Lower leg skin (tissue), 4 donors: ENCODE results near the gene CDON. TPM values are rescaled to one million over a fixed set of nuclear protein-coding genes. Genes with fewer than 3 reads are reported as not detected.

Experiments used
- DNase-seq, 2 donors: peaks; one replicate each; pipeline ENCODE4 v3.0.0-alpha.2; 2019; ENCODE audit warnings: low spot score in 2 of 2
- H3K4me3 ChIP-seq: fragments of 200-600 bp; sonication (generic); 2 replicates; pipeline ENCODE4 v1.5.1; 2017; ENCODE audit warnings: mild to moderate bottlenecking, low read depth; ENCODE audit not compliant: poor library complexity, severe bottlenecking
- POLR2A ChIP-seq, 2 donors: fragments of 450-650 bp; IDR thresholded peaks; one replicate each; pipeline ENCODE4 v1.6.1; 2016 to 2017; ENCODE audit warnings: antibody characterized with exemption in 2 of 2, mild to moderate bottlenecking in 1 of 2, moderate library complexity in 1 of 2
- WGBS, 2 donors: methylation state at CpG; one replicate each; pipeline ENCODE4 v1.1.5; 2018; 5-methylcytosine and 5-hydroxymethylcytosine counted together
- intact Hi-C: fragments of 100-400 bp; cut with DNase I; formaldehyde crosslinking; loops from one replicate; pipeline ENCODE4 v1.15.0; 2023; ENCODE audit warnings: low total_unique reads
- total RNA-seq, 4 donors: library from RNA; depleted of rRNA; stranded (reverse); fragments of >200 nt; gene quantifications; one replicate each; pipeline ENCODE4 v1.1.0, GENCODE V29; 2016
- TF ChIP-seq, protein P1 (sequence below), 3 donors: fragments of 450-650 bp; IDR thresholded peaks; one replicate each; pipeline ENCODE4 v1.5.1; 2016; ENCODE audit warnings: antibody characterized with exemption in 3 of 3, mild to moderate bottlenecking in 3 of 3, moderate library complexity in 2 of 3

Gene CDON, protein sequence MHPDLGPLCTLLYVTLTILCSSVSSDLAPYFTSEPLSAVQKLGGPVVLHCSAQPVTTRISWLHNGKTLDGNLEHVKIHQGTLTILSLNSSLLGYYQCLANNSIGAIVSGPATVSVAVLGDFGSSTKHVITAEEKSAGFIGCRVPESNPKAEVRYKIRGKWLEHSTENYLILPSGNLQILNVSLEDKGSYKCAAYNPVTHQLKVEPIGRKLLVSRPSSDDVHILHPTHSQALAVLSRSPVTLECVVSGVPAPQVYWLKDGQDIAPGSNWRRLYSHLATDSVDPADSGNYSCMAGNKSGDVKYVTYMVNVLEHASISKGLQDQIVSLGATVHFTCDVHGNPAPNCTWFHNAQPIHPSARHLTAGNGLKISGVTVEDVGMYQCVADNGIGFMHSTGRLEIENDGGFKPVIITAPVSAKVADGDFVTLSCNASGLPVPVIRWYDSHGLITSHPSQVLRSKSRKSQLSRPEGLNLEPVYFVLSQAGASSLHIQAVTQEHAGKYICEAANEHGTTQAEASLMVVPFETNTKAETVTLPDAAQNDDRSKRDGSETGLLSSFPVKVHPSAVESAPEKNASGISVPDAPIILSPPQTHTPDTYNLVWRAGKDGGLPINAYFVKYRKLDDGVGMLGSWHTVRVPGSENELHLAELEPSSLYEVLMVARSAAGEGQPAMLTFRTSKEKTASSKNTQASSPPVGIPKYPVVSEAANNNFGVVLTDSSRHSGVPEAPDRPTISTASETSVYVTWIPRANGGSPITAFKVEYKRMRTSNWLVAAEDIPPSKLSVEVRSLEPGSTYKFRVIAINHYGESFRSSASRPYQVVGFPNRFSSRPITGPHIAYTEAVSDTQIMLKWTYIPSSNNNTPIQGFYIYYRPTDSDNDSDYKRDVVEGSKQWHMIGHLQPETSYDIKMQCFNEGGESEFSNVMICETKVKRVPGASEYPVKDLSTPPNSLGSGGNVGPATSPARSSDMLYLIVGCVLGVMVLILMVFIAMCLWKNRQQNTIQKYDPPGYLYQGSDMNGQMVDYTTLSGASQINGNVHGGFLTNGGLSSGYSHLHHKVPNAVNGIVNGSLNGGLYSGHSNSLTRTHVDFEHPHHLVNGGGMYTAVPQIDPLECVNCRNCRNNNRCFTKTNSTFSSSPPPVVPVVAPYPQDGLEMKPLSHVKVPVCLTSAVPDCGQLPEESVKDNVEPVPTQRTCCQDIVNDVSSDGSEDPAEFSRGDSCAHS (N-terminal part only)
- 10 to 100 TPM; 12.3 to 21.0 (median 18.0) TPM for total RNA-seq

DNA sequence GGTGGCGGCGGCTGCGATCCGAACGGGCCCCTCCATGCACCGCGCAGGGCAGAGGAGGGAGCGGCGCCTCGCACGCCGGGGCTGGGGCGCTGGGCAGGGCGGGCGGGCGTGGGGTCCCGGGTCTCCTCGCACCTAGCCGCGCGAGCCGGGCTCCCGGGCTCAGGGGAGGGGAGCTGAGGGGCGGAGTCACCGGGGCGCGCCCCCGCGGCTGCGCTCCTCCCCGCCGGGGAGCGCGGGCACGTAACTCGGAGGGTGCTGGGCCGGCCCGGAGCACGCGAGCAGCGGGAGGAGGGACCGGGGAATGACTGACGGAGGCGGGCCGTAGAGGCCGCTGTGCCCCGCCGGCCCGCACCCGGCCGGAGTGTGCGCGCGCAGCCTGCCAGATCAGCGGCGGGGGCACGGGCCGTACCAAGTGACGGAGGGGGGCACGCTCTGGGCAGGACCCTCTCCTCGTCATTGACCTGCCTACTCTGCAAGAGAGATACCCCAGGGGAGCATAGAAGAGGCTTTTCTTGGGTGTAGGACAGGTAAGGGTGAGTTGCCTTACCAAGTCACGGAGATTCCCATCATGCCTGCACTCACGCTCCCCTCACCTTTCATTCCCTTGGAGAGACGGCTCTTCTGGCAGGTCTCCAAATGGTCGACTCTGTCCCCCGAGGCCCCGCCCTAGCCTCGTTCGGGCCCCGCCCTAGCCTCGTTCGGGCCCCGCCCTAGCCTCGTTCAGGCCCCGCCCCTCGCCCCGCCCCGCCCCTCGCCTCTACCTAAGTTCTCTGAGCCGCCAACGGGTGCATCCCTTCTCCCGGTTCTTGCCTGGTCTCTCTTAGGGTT lies at the start of gene CDON:
CDON (minus strand) TSS at position 188 of the 828 bp plus-strand sequence. CDS start 39,390 bp downstream, outside the sequence.
- TF ChIP-seq, protein P1, sequence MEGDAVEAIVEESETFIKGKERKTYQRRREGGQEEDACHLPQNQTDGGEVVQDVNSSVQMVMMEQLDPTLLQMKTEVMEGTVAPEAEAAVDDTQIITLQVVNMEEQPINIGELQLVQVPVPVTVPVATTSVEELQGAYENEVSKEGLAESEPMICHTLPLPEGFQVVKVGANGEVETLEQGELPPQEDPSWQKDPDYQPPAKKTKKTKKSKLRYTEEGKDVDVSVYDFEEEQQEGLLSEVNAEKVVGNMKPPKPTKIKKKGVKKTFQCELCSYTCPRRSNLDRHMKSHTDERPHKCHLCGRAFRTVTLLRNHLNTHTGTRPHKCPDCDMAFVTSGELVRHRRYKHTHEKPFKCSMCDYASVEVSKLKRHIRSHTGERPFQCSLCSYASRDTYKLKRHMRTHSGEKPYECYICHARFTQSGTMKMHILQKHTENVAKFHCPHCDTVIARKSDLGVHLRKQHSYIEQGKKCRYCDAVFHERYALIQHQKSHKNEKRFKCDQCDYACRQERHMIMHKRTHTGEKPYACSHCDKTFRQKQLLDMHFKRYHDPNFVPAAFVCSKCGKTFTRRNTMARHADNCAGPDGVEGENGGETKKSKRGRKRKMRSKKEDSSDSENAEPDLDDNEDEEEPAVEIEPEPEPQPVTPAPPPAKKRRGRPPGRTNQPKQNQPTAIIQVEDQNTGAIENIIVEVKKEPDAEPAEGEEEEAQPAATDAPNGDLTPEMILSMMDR (IDR thresholded peaks at IDR 0.05), result peak in 1 of 3 donors; percentile 48
- no peak for TF ChIP-seq POLR2A (IDR thresholded peaks at IDR 0.05)
- peak within 1 kb of the TSS; percentile 83 for H3K4me3 ChIP-seq
- WGBS, 2 donors, result 0 to 1% methylated on average over 41 to 46 of the region's 82 CpGs
- intact Hi-C loops, result loop anchor here (5.0 kb wide), 1 partner anchor 121 kb away; no protein-coding TSS in a partner anchor
- DNase-seq, result peak; percentile 88 to 97

DNA sequence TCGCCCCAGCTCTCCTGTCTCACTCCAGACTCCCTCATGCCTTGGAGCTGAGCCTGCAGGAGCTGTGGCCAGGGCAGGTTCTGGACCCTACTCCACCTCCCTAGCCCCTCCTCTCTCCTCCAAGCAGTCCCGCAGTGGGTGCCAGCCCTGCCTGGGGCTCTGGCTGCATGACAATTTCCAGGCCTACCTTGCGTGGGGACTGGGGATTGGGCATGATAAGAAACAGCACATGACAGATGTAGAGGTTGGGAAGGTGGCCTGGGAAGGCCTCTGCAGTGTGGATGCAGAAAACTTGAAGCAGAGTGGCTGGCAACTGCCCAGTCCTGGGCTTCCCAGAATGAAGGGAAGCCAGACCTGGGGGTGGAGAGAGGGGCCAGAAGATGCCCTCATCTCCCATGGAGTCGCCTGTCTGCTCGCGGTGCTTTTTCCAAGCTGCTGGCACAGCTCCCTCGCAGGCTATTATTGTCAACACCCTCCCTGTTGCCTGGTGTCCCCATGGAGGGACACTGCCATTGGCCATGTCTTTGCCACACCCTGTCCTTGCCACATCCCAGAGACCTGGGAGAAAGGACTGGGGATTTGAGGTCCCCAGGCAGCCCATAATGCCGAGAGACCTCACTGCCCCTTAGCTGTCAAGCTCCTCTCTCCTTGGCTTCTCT lies 48.9 kb upstream of the CDON start:
- intact Hi-C loops, result no loop called here
- no peak for DNase-seq
- H3K4me3 ChIP-seq, result no peak overlapping the region
- WGBS, 2 donors, result 53 to 54% methylated on average over 7 to 8 of the region's 8 CpGs
- TF ChIP-seq, protein P1 (IDR thresholded peaks at IDR 0.05), result no peak
- no peak for TF ChIP-seq POLR2A (IDR thresholded peaks at IDR 0.05)

DNA sequence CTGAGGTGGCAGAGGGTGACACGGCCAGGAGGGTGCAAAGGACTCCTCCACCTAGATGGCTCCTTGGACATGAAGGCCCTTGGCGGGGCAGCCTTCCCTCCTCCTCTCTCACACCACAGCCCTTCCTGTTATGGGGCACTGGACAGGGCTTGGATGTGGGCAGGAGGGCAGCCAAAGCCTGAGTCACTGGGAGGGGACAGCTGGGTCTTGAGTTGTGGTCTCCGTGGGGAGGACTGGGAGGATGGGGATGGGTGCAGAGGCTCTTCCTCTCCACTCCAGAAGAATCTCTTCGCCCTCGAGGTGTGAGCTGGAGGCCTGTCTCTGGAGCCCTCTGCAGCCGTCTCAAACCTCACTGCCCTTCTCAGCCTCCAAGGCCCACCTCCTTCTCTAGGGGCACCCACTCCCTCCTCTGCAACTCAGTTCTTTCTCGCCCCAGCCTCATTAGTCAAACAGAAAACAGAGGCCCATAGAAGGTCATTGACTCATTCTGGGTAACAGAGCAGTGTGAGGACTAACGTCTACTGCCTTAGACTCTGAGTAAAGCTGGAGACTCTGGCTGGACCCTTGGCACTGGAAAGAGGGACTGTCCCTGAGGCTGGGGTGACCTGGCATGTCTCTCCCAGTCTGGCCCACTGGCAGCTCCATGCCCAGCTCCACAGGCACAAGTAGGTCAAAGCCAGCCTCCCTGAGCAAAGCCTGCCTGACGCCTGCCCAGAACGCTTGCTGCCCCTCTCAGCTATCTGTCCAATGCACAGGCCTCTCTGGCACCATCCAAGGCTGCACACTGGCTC lies 47.5 kb upstream of the CDON start:
- intact Hi-C loops, result no loop called here
- no peak for DNase-seq
- WGBS, 2 donors, result 72 to 77% methylated on average over 10 of the region's 10 CpGs

DNA sequence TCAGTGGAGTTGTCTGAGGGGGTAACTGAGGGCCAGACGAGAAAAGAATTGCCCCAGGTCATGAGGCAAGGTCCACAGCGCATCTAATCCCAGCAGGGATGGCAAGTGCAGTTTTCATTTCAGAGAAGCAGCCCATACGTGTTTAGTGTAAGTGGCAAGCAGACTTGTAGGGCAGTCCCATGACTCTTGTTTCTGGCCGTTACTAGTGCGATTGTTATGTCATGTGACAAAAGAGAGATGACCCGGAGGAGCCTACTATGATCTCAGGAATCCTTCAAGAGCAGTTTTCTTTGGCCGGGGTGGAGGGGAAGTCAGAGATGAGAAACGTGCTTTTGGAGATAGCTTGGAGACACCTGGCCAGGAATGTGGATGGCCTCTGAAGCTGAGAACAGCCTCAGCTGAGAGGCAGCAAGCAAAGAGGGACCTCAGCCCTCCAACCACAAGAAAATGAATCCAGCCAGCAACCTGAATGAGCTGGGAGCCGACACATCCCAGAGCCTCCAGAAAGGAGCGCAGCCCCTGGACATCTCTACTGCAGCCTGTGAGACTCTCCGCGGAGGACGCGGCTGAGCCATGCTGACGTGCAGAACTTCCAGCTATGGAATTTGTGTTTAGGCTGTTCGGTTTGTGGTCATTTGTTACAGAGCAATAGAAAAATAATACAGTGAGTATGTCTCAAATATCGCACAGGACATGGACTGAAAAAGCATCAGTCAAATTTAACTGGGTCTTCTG lies 44.1 kb upstream of the CDON start:
- TF ChIP-seq, protein P1 (IDR thresholded peaks at IDR 0.05), result no peak
- TF ChIP-seq POLR2A (IDR thresholded peaks at IDR 0.05), result no peak
- no peak for DNase-seq
- no peak overlapping the region for H3K4me3 ChIP-seq
- intact Hi-C loops, result no loop called here
- WGBS, 2 donors, result 83 to 84% methylated on average over 17 of the region's 17 CpGs

More for the DNA sequence above, 47.5 kb upstream of the CDON start:
- TF ChIP-seq, protein P1 (IDR thresholded peaks at IDR 0.05), result no peak
- TF ChIP-seq POLR2A (IDR thresholded peaks at IDR 0.05), result no peak
- H3K4me3 ChIP-seq, result no peak overlapping the region
